Measurements from ENCODE around the gene PANX3. TPM values are rescaled to one million over a fixed set of nuclear protein-coding genes. Genes with fewer than 3 reads are reported as not detected.

The PANX3 gene
- total and polyA plus RNA-seq, 2 of the 4 experiments (the other 2 are of a cell fraction) = not detected

DNA sequence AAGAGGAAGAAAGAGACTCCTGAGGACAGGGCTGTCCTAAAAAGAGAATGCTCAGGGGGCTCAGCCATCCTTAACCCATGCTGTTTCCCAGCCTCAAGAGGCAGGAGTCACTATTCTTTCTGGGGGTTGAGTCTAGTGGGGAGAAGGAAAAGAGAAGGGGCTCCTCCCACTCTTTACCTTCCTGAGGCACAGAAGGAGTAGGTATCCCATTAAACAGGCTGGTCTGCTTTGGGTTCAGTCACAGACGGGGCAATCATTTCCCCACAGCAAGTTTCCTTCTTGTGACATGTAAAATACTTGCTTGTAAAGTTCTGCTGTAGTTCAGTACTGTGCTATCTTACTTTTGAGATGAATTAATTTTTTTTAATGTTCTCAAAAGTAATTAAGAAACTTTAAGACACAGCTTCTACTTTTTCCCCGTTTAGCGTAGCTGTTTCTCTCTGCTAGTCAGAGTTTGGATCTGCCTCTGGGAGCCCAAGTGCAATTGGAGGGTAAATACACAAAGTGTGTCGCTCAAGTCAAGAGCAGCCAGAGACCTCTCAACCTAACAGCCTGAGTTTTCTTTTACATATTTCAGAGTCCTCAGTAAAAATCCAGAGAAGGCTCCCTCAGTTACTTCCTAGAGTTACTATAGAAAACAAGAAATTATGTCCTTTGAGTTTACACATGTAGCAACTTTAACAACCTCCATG, 26.4 kb upstream of the PANX3 start:
- H3K36me3 ChIP-seq (ENCODE audit: control insufficient read depth, insufficient read depth, low read length) = no peaks in the 10 kb centered on the region
- H3K79me1 ChIP-seq (ENCODE audit: low read depth in 1 of 2, low read length in 2 of 2) = no peaks in the 10 kb centered on the region
- no peak overlapping the region for H2BK20ac ChIP-seq (ENCODE audit: low read depth, low read length)
- no peak overlapping the region for H3K56ac ChIP-seq (ENCODE audit: extremely low read depth, insufficient read depth, low read length)
- H4K5ac ChIP-seq (ENCODE audit: low read depth, low read length) = no peak overlapping the region
- no peaks in the 10 kb centered on the region for H3K4me1 ChIP-seq (ENCODE audit: control insufficient read depth, insufficient read depth, low read length)
- no peak overlapping the region for H4K91ac ChIP-seq (ENCODE audit: insufficient read depth, low read depth, low read length)
- no peaks in the 10 kb centered on the region for H4K20me1 ChIP-seq (ENCODE audit: insufficient read depth, low read length)
- TF ChIP-seq CHD1 (IDR thresholded peaks at IDR 0.05; ENCODE audit: low read depth, low read length) (no peak), SMC3 (IDR thresholded peaks at IDR 0.05; ENCODE audit: low read depth, low read length) (no peak), MXI1 (IDR thresholded peaks at IDR 0.05; ENCODE audit: borderline replicate concordance, low read depth, low read length) (no peak), NFE2L2 (IDR thresholded peaks at IDR 0.05; ENCODE audit: low read depth, low read length) (no peak), FOS (IDR thresholded peaks at IDR 0.05; ENCODE audit: low read depth, low read length) (no peak), POLR2A (IDR thresholded peaks at IDR 0.05; ENCODE audit: low read depth, low read length) (no peak), RFX5 (IDR thresholded peaks at IDR 0.05; ENCODE audit: low read depth, low read length) (no peak), MAFK (IDR thresholded peaks at IDR 0.05; ENCODE audit: low read depth, low read length) (no peak), RCOR1 (IDR thresholded peaks at IDR 0.05; ENCODE audit: insufficient replicate concordance, low read length) (no peak), MAZ (IDR thresholded peaks at IDR 0.05; ENCODE audit: borderline replicate concordance, low read depth, low read length) (no peak), RAD21 (IDR thresholded peaks at IDR 0.05; ENCODE audit: low read length) (no peak)
- TF ChIP-seq, protein P1, sequence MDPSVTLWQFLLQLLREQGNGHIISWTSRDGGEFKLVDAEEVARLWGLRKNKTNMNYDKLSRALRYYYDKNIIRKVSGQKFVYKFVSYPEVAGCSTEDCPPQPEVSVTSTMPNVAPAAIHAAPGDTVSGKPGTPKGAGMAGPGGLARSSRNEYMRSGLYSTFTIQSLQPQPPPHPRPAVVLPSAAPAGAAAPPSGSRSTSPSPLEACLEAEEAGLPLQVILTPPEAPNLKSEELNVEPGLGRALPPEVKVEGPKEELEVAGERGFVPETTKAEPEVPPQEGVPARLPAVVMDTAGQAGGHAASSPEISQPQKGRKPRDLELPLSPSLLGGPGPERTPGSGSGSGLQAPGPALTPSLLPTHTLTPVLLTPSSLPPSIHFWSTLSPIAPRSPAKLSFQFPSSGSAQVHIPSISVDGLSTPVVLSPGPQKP (IDR thresholded peaks at IDR 0.05; ENCODE audit: borderline replicate concordance, low read depth, low read length) = no peak
- TF ChIP-seq, protein P2, sequence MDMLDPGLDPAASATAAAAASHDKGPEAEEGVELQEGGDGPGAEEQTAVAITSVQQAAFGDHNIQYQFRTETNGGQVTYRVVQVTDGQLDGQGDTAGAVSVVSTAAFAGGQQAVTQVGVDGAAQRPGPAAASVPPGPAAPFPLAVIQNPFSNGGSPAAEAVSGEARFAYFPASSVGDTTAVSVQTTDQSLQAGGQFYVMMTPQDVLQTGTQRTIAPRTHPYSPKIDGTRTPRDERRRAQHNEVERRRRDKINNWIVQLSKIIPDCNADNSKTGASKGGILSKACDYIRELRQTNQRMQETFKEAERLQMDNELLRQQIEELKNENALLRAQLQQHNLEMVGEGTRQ (IDR thresholded peaks at IDR 0.05; ENCODE audit: low read depth, low read length) = no peak
- TF ChIP-seq, protein P3, sequence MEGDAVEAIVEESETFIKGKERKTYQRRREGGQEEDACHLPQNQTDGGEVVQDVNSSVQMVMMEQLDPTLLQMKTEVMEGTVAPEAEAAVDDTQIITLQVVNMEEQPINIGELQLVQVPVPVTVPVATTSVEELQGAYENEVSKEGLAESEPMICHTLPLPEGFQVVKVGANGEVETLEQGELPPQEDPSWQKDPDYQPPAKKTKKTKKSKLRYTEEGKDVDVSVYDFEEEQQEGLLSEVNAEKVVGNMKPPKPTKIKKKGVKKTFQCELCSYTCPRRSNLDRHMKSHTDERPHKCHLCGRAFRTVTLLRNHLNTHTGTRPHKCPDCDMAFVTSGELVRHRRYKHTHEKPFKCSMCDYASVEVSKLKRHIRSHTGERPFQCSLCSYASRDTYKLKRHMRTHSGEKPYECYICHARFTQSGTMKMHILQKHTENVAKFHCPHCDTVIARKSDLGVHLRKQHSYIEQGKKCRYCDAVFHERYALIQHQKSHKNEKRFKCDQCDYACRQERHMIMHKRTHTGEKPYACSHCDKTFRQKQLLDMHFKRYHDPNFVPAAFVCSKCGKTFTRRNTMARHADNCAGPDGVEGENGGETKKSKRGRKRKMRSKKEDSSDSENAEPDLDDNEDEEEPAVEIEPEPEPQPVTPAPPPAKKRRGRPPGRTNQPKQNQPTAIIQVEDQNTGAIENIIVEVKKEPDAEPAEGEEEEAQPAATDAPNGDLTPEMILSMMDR (conservative IDR thresholded peaks at IDR 0.05; ENCODE audit: low read depth, low read length) = no peak
- intact Hi-C loops (cut with micrococcal nuclease) (no loop called here), in situ Hi-C loops (cut with MboI; ENCODE audit: low sequenced_read_pairs) (loop anchor here (5.0 to 25.0 kb wide), 2 partner anchors 168 to 523 kb away; no protein-coding TSS in a partner anchor), dilution Hi-C loops (cut with HindIII; ENCODE audit: low sequenced_read_pairs, unreplicated experiment) (no loop called here)
- no peak overlapping the region for H2AK9ac ChIP-seq (replicated peaks; ENCODE audit: low read depth, low read length, poor library complexity)
- H2BK15ac ChIP-seq (ENCODE audit: low read depth, low read length) = no peak overlapping the region
- ATAC-seq (ENCODE audit: low read depth) (no peak), DNase-seq (no peak)
- H3K4me2 ChIP-seq (ENCODE audit: low read depth, low read length) = no peak overlapping the region
- H2AK5ac ChIP-seq (ENCODE audit: low read depth, low read length) = no peak overlapping the region
- WGBS, 2 experiments (ENCODE audit: extremely low coverage in 2 of 2, insufficient read length in 1 of 2) = no CpG with 5 or more reads among the region's 4 CpGs
- H3K18ac ChIP-seq (ENCODE audit: low read depth, low read length) = no peak overlapping the region
- H3K23ac ChIP-seq (ENCODE audit: low read depth, low read length) = no peak overlapping the region
- H3K9me3 ChIP-seq (ENCODE audit: control insufficient read depth, insufficient read depth, low read length) = no peaks in the 10 kb centered on the region
- H2BK120ac ChIP-seq (ENCODE audit: low read depth, low read length) = no peak overlapping the region
- H2BK5ac ChIP-seq (ENCODE audit: low read depth, low read length, poor library complexity, severe bottlenecking) = no peak overlapping the region
- BruUV-seq (replicated peaks) = no TSS peak
- no peaks in the 10 kb centered on the region for H3K9me1 ChIP-seq (ENCODE audit: insufficient read depth, low read length)
- no peak overlapping the region for H3K9ac ChIP-seq (ENCODE audit: low read depth, low read length)
- no peak overlapping the region for H3K4me3 ChIP-seq (ENCODE audit: insufficient read depth, low read depth, low read length)
- H3K4ac ChIP-seq (ENCODE audit: low read depth, low read length) = no peak overlapping the region
- H3K27ac ChIP-seq (ENCODE audit: insufficient read depth, low read length) = no peak overlapping the region
- H2AFZ ChIP-seq (replicated peaks; ENCODE audit: low read length, poor library complexity) = no peak overlapping the region
- ChIA-PET POLR2A (ENCODE audit: unreplicated experiment) (no interaction called here), CTCF (interaction anchor here (0.6 to 1.6 kb wide), 10 partner anchors 10 to 515 kb away, joined by 3 to 10 read pairs (median 4); no protein-coding TSS in a partner anchor)
- H3K14ac ChIP-seq (replicated peaks; ENCODE audit: low read depth, low read length) = no peak overlapping the region
- no peak overlapping the region for H4K8ac ChIP-seq (ENCODE audit: low read depth in 2 of 2, low read length in 2 of 2)
- peaks cover 31% of the 10 kb centered on the region for H3K27me3 ChIP-seq (ENCODE audit: control insufficient read depth, insufficient read depth, low read length)
